BE2C (cell line): ENCODE results near the gene FBXO11.

ENCODE experiments used
- DNase-seq: peaks from one replicate; pipeline ENCODE4 v3.0.0-alpha.2; 2020
- H3K27me3 ChIP-seq: fragments of 250-450 bp; sonication (Bioruptor Pico); 2 replicates; pipeline ENCODE4 v1.5.1; 2020; ENCODE audit warnings: mild to moderate bottlenecking
- H3K36me3 ChIP-seq: fragments of 250-450 bp; sonication (Bioruptor Pico); 2 replicates; pipeline ENCODE4 v1.5.1; 2020; ENCODE audit warnings: mild to moderate bottlenecking
- H3K4me1 ChIP-seq: fragments of 250-450 bp; sonication (Bioruptor Pico); 2 replicates; pipeline ENCODE4 v1.5.1; 2020
- H3K4me3 ChIP-seq: 2 replicates; pipeline ENCODE4 v1.5.1; 2011; ENCODE audit warnings: low read depth, low read length
- H3K9me3 ChIP-seq: fragments of 250-450 bp; sonication (Bioruptor Pico); 2 replicates; pipeline ENCODE4 v1.5.1; 2020
- TF ChIP-seq, protein P1 (sequence below): IDR thresholded peaks from 2 replicates; pipeline ENCODE4 v1.5.1; 2012; ENCODE audit warnings: mild to moderate bottlenecking, low read depth, low read length

Gene FBXO11

DNA sequence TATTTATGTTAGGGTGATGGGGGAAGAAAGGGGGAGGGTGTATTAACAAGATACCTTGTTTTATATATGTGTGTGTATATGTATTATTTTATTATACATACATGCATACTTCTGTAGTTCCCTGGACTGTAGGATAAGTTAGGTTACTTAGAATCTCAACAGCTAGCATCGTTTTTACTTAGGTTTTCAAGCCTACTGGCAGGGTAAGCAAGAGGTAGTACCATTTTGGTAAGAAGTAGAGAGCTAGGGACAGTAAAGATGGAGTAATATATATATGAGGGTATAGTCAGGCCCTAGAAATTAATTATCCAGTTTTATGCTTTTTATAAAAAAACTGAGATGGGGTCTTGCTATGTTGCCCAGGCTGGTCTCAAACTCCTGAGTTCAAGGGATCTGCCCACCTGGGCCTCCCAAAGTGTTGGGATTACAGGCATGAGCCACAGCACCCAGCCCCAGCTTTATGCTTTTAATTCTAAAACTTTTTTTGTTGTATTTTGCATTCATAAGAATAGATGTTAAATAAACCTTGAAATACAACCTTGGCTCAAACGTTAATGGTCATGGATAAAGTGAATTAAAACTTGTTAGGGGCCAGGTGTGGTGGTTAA, 110.1 kb downstream of the FBXO11 start:
- Histone ChIP-seq H3K9me3 (no peaks in the 10 kb centered on the region), H3K4me3 (no peak overlapping the region), H3K27me3 (no peaks in the 10 kb centered on the region), H3K4me1 (no peaks in the 10 kb centered on the region), H3K36me3 (peaks cover 28% of the 10 kb centered on the region)
- DNase-seq, result no peak
- TF ChIP-seq, protein P1, sequence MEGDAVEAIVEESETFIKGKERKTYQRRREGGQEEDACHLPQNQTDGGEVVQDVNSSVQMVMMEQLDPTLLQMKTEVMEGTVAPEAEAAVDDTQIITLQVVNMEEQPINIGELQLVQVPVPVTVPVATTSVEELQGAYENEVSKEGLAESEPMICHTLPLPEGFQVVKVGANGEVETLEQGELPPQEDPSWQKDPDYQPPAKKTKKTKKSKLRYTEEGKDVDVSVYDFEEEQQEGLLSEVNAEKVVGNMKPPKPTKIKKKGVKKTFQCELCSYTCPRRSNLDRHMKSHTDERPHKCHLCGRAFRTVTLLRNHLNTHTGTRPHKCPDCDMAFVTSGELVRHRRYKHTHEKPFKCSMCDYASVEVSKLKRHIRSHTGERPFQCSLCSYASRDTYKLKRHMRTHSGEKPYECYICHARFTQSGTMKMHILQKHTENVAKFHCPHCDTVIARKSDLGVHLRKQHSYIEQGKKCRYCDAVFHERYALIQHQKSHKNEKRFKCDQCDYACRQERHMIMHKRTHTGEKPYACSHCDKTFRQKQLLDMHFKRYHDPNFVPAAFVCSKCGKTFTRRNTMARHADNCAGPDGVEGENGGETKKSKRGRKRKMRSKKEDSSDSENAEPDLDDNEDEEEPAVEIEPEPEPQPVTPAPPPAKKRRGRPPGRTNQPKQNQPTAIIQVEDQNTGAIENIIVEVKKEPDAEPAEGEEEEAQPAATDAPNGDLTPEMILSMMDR, result no peak

DNA sequence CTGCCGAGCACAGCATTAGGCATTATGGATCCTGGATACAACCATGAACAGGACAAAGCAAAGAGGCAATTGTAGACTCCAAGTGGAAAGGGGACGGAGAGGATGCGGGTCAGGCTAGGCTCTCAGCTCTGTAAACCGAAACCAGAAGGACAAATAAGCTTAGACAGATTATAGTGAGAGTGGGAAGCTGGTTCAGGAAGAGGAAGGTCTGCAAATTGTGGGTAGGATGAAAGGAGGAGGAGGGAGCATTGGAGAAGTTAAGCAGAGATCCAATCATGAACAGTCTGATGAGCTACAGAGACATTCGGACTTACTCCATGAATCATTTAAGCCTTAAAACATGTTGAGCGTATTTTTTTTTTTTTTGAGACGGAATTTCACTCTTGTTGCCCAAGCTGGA, 120.3 kb downstream of the FBXO11 start:
- Histone ChIP-seq H3K9me3 (no peaks in the 10 kb centered on the region), H3K4me3 (no peak overlapping the region), H3K4me1 (no peaks in the 10 kb centered on the region), H3K36me3 (no peaks in the 10 kb centered on the region), H3K27me3 (no peaks in the 10 kb centered on the region)
- no peak for DNase-seq
- TF ChIP-seq, protein P1, result no peak

DNA sequence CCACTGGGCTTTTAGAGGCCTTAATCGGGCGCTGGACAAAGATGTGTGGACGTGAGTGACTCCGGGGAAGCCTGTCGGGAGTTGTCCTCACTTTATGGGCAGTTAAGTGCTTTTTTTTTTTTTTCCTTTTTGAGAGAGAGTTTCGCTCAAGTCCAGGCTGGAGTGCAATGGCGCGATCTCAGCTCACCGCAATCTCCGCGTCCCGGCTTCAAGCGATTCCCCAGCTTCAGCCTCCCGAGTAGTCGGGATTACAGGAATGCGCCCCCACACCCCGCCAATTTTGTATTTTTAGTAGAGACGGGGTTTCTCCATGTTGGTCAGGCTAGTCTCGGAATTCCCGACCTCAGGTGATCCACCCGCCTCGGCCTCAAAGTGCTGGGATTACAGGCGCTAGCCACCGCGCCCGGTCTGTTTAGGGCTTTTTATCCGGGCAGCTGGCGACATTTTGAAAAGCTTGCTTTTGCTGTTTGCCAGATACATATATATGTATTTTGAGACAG, 121.9 kb downstream of the FBXO11 start:
- no peaks in the 10 kb centered on the region for H3K4me1 ChIP-seq
- TF ChIP-seq, protein P1, result no peak
- H3K4me3 ChIP-seq, result peak overlapping the region; percentile 44
- H3K9me3 ChIP-seq, result no peaks in the 10 kb centered on the region
- no peak for DNase-seq
- no peaks in the 10 kb centered on the region for H3K27me3 ChIP-seq
- H3K36me3 ChIP-seq, result no peaks in the 10 kb centered on the region

DNA sequence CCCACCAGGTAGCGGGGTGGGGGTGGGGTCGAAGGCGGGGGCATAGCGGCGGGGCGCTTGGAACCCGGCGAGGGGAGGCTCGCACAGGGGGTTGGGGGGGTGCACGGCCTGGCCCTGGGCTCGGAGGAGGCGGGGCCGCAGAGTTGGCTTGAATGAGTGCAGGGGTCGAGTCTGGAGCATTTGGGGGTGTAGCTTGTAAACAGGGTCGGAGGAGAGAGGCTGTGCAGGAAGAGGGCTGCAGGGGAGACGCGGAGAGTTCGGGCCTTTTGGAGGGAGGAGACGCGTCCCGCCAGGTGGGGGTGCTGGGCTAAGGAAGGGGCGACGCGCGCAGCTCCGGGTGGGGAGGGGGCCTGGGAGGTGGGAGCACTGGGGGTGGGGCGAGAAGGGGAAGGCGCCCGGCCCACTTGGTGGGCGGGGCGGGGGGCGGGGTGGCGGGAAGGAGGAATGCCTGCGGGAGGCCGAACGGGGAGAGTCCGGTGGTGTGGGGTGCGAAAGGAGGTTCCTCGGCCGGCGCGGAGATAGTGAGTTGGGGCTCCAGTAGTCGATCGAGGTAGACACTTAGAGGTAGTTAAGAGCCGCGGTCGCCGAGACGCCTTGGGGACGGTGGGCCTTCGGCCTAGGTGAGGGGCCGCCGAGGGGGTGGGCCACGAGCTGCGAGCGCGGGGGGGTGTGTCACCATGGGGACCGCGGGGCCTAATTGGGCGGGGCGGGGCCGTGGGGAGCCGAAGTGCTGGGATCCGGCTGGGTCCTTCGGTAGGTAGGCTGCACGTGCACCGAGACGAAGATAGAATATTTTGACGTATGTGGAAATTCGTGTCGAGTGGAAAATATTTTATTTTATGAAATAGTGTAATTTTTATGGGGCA, 122.6 kb downstream of the FBXO11 start:
- no peaks in the 10 kb centered on the region for H3K36me3 ChIP-seq
- peak; percentile 60 for DNase-seq
- H3K4me3 ChIP-seq, result peak overlapping the region; percentile 66
- TF ChIP-seq, protein P1, result no peak
- H3K4me1 ChIP-seq, result no peaks in the 10 kb centered on the region
- no peaks in the 10 kb centered on the region for H3K27me3 ChIP-seq
- no peaks in the 10 kb centered on the region for H3K9me3 ChIP-seq

DNA sequence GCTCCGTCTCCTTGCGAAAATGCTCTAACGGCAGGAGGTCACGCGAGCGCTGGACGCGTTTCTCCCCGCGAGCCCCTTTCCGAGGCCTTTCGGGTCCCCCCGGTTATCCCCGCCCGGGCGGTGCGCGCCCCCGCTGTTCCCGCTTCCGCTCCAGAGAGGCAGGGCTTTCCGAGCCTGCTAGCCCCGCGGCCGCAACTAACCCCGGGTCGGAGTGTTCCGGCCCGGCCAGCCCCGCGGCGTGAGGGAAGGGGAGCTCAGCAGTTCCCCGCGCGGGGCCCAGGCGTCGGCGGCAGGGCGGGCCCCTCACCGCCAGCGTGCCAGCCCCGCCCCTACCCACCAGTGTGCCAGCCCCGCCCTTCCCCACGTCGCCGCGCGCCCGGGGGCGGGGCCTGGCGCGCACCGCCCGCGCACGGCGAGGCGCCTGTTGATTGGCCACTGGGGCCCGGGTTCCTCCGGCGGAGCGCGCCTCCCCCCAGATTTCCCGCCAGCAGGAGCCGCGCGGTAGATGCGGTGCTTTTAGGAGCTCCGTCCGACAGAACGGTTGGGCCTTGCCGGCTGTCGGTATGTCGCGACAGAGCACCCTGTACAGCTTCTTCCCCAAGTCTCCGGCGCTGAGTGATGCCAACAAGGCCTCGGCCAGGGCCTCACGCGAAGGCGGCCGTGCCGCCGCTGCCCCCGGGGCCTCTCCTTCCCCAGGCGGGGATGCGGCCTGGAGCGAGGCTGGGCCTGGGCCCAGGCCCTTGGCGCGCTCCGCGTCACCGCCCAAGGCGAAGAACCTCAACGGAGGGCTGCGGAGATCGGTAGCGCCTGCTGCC, 123.4 kb downstream of the FBXO11 start, which contains the start of gene MSH6:
MSH6 (plus strand) TSS at position 475 of the 815 bp plus-strand sequence; CDS start at position 564, 89 bp downstream.
- Histone ChIP-seq H3K9me3 (no peaks in the 10 kb centered on the region), H3K27me3 (no peaks in the 10 kb centered on the region), H3K36me3 (no peaks in the 10 kb centered on the region), H3K4me1 (no peaks in the 10 kb centered on the region), H3K4me3 (peak within 1 kb of the TSS; percentile 66)
- TF ChIP-seq, protein P1, result no peak
- DNase-seq, result peak; percentile 85
